PC-9 (cell line): ENCODE results near the gene TRIP10.

Experiments used
- CTCF ChIP-seq: fragments of 200-600 bp; sonication (generic); conservative IDR thresholded peaks from 2 replicates; pipeline ENCODE4 v1.6.1; 2017; ENCODE audit warnings: mixed run types, antibody characterized with exemption, mild to moderate bottlenecking, moderate library complexity
- EZH2 ChIP-seq: fragments of 200-600 bp; sonication (generic); IDR thresholded peaks from 2 replicates; pipeline ENCODE4 v1.8.0; 2017; ENCODE audit warnings: antibody characterized with exemption, low read depth

GRCh38 chr19:6737284-6737872 lies 2.1 kb upstream of the TRIP10 start, which contains the start of gene GPR108:
- TF ChIP-seq CTCF (no peak), EZH2 (no peak)
